BLaER1 treated with 17β-estradiol and CSF1 and Interleukin-3, amounts not matched to agents 10 nM and 100 nM (cell line): Measurements from ENCODE around the gene DPCD.

Experiments used
- H3K27ac ChIP-seq, 11 experiments: shearing (Covaris generic); formaldehyde crosslinking; 2 replicates each; pipeline ENCODE4 v1.8.1; 2022
- H3K27me3 ChIP-seq, 11 experiments: shearing (Covaris generic); formaldehyde crosslinking; 2 replicates each; pipeline ENCODE4 v1.8.1; 2022
- H3K36me3 ChIP-seq, 11 experiments: shearing (Covaris generic); formaldehyde crosslinking; 2 replicates each; pipeline ENCODE4 v1.8.1; 2022
- H3K4me1 ChIP-seq, 10 experiments: shearing (Covaris generic); formaldehyde crosslinking; 2 replicates each; pipeline ENCODE4 v1.8.1; 2022
- H3K4me2 ChIP-seq, 11 experiments: shearing (Covaris generic); formaldehyde crosslinking; 2 replicates each; pipeline ENCODE4 v1.8.1; 2022
- H3K4me3 ChIP-seq, 10 experiments: shearing (Covaris generic); formaldehyde crosslinking; 2 replicates each; pipeline ENCODE4 v1.8.1; 2022
- H3K9ac ChIP-seq, 11 experiments: shearing (Covaris generic); formaldehyde crosslinking; 2 replicates each; pipeline ENCODE4 v1.8.1; 2022
- H3K9me3 ChIP-seq, 11 experiments: shearing (Covaris generic); formaldehyde crosslinking; replicated peaks in 1 of 11; 2 replicates each; pipeline ENCODE4 v1.8.1; 2022
- H4K20me1 ChIP-seq, 11 experiments: shearing (Covaris generic); formaldehyde crosslinking; 2 replicates each; pipeline ENCODE4 v1.8.1; 2022
- Cebpa-rat ChIP-seq, 11 experiments: shearing (Covaris generic); IDR thresholded peaks; 2 replicates each; pipeline ENCODE4 v1.8.1; 2022

The DPCD gene

GRCh38 chr10:101653536-101653935, 65.4 kb downstream of the DPCD start:
- Histone ChIP-seq H3K9ac (no peak overlapping the region), H3K27ac (no peak overlapping the region), H3K4me2 (no peak overlapping the region), H4K20me1 (peaks cover 0 to 39% (median 7%) of the 10 kb centered on the region in 11 experiments; a peak in 11 of 22 replicates), H3K4me3 (no peak overlapping the region), H3K36me3 (peaks cover 80 to 96% (median 92%) of the 10 kb centered on the region in 11 experiments), H3K27me3 (no peaks in the 10 kb centered on the region), H3K9me3 (no peaks in the 10 kb centered on the region), H3K4me1 (no peaks in the 10 kb centered on the region)
- no peak for TF ChIP-seq Cebpa-rat (IDR thresholded peaks at IDR 0.05)

- H3K9me3 ChIP-seq, result no peaks in the 10 kb centered on the region
- H3K4me1 ChIP-seq, result no peaks in the 10 kb centered on the region
- H3K9ac ChIP-seq, result no peak overlapping the region
- no peak overlapping the region for H3K4me3 ChIP-seq
- no peaks in the 10 kb centered on the region for H3K27me3 ChIP-seq
- no peak overlapping the region for H3K27ac ChIP-seq
- TF ChIP-seq Cebpa-rat (IDR thresholded peaks at IDR 0.05), result no peak
- H4K20me1 ChIP-seq, result peaks cover 0 to 28% (median 6%) of the 10 kb centered on the region in 11 experiments; a peak in 10 of 22 replicates
- H3K36me3 ChIP-seq, result peaks cover 80 to 94% (median 91%) of the 10 kb centered on the region in 11 experiments
- H3K4me2 ChIP-seq, result no peak overlapping the region
Measured at GRCh38 chr10:101655570-101655969, 67.4 kb downstream of the DPCD start.

- H3K4me2 ChIP-seq, result no peak overlapping the region
- no peak overlapping the region for H3K27ac ChIP-seq
- no peaks in the 10 kb centered on the region for H3K4me1 ChIP-seq
- H3K9ac ChIP-seq, result no peak overlapping the region
- no peaks in the 10 kb centered on the region for H3K9me3 ChIP-seq
- TF ChIP-seq Cebpa-rat (IDR thresholded peaks at IDR 0.05), result no peak
- no peaks in the 10 kb centered on the region for H3K27me3 ChIP-seq
- peaks cover 0 to 37% (median 10%) of the 10 kb centered on the region in 11 experiments; a peak in 11 of 22 replicates for H4K20me1 ChIP-seq
- peaks cover 80 to 95% (median 93%) of the 10 kb centered on the region in 11 experiments for H3K36me3 ChIP-seq
- H3K4me3 ChIP-seq, result no peak overlapping the region
Measured at GRCh38 chr10:101656890-101657289, 68.8 kb downstream of the DPCD start.

- no peaks in the 10 kb centered on the region for H3K4me1 ChIP-seq
- peaks cover 0 to 37% (median 14%) of the 10 kb centered on the region in 11 experiments; a peak in 12 of 22 replicates for H4K20me1 ChIP-seq
- H3K9me3 ChIP-seq, result no peaks in the 10 kb centered on the region
- no peak overlapping the region for H3K4me3 ChIP-seq
- H3K36me3 ChIP-seq, result peaks cover 90 to 95% (median 93%) of the 10 kb centered on the region in 11 experiments
- H3K4me2 ChIP-seq, result no peak overlapping the region
- no peak overlapping the region for H3K27ac ChIP-seq
- TF ChIP-seq Cebpa-rat (IDR thresholded peaks at IDR 0.05), result no peak
- H3K27me3 ChIP-seq, result no peaks in the 10 kb centered on the region
- no peak overlapping the region for H3K9ac ChIP-seq
Measured at GRCh38 chr10:101658975-101659374, 70.9 kb downstream of the DPCD start.
